Motor neuron (in vitro differentiated cells): ENCODE measurements around the gene LSP1. TPM values are rescaled to one million over a fixed set of nuclear protein-coding genes. Genes with fewer than 3 reads are reported as not detected.
A peak's percentile ranks its signal among the peaks of the same experiment; 100 is the strongest.
"Not testable (repeated sequence)": the region's sequence is repeated elsewhere in the genome, so short reads cannot be mapped to it uniquely, and the experiment has no call there.

ENCODE experiments used
- ATAC-seq, 8 experiments: fragments of 200-7000 bp; cut with Tn5 transposase; replicated peaks in 6 of 8; 2 replicates each; pipeline ENCODE4 v1.8.0; 2021; ENCODE audit warnings: mild to moderate bottlenecking in 8 of 8, moderate library complexity in 8 of 8
- H3K27ac ChIP-seq, 2 donors: fragments of 250-450 bp; sonication (Bioruptor Pico); 2 replicates each; pipeline ENCODE4 v1.9.0; 2021; ENCODE audit warnings: antibody characterized with exemption in 2 of 2, mild to moderate bottlenecking in 2 of 2, moderate library complexity in 1 of 2
- H3K4me1 ChIP-seq, 2 donors: fragments of 250-450 bp; sonication (Bioruptor Pico); replicated peaks in 1 of 2; 2 replicates each; pipeline ENCODE4 v1.6.1; 2021; ENCODE audit warnings: antibody characterized with exemption in 2 of 2, mild to moderate bottlenecking in 2 of 2, moderate library complexity in 1 of 2
- H3K4me3 ChIP-seq, 5 donors: fragments of 250-450 bp; sonication (Bioruptor Pico); 2 replicates each; pipeline ENCODE4 v1.9.0; 2021; ENCODE audit warnings: antibody characterized with exemption in 5 of 5, mild to moderate bottlenecking in 5 of 5, moderate library complexity in 4 of 5
- WGBS, 10 experiments: fragments of 450-650 bp; shearing (Covaris generic); methylation state at CpG; one replicate each; pipeline ENCODE4 v1.0.0; 2022; 5-methylcytosine and 5-hydroxymethylcytosine counted together
- in situ Hi-C, 9 experiments: fragments of 400-800 bp; cut with MboI; loops; one replicate each; pipeline ENCODE4 v1.15.0; 2021; ENCODE audit warnings: low sequenced_read_pairs in 9 of 9, low pct_unique_long_range_greater_than_20kb in 2 of 9; ENCODE audit not compliant: unreplicated experiment in 9 of 9
- total RNA-seq, 8 experiments: library from RNA; unstranded; fragments of 300-600 nt; gene quantifications; 2 replicates each; pipeline versions ENCODE4 v1.2.3 to v1.2.4, GENCODE V29; 2022

Gene LSP1
- total RNA-seq, 8 experiments from 2014 or later: 0.05 to 12.9 (median 0.88) TPM

DNA sequence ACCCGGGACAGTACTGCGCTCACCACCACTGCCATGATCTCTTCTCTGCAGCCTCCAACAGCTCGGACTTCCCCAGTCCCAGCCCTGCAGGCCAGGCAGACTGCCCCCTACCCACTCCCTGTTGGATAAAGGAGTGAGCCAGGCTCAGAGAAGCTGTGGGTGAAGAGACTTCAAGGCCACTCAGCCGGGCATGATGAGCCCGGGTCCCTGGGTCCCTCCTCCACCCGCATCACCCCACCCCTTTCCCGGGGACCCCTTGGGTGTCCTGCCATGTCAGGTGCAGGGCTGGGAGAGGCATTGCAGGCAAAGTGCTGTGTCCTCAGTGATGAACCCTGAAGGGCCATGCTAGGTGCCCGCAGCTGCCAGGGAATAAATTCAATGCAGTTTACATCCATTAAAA is 14.5 kb downstream of the LSP1 start:
- in situ Hi-C loops: no loop called here
- peaks cover 0 to 22% of the 10 kb centered on the region in 2 donors for H3K4me1 ChIP-seq
- no peak overlapping the region for H3K4me3 ChIP-seq
- WGBS, 10 experiments: 60% methylated on average over 1 of the region's 8 CpGs; no CpG with 5 or more reads in 9 of the 10 experiments
- H3K27ac ChIP-seq: no peak overlapping the region
- no peak for ATAC-seq

DNA sequence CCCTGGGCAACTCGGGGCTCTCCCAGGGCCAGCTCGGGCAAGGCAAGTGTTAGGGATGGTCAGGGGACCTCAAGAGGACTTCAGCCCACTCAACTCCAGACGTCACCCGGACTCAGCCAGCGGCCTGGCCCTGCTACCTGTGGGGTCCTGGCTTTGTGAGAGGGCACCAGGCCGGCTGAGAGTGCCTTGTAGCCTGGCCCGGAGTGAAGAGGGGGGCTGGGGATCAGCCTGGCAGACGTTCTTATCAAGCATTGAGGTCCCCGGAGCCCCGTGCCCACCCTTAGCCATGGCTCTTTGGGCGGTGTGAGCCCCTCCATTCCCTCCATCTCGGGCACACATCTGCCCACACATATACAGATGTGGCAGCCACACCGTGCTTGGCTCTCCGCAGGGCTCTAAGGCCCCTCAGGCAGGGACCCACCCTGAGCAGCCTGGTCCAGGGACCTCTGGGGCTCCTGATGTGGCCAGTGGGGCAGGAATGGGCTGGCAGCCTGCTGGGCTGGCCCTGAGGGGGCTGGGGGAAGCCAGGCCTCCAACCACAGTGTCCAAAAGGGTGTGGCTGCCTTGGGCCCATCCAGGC is 15.3 kb downstream of the LSP1 start:
- WGBS, 10 experiments: 100% methylated on average over 1 of the region's 14 CpGs; no CpG with 5 or more reads in 9 of the 10 experiments

DNA sequence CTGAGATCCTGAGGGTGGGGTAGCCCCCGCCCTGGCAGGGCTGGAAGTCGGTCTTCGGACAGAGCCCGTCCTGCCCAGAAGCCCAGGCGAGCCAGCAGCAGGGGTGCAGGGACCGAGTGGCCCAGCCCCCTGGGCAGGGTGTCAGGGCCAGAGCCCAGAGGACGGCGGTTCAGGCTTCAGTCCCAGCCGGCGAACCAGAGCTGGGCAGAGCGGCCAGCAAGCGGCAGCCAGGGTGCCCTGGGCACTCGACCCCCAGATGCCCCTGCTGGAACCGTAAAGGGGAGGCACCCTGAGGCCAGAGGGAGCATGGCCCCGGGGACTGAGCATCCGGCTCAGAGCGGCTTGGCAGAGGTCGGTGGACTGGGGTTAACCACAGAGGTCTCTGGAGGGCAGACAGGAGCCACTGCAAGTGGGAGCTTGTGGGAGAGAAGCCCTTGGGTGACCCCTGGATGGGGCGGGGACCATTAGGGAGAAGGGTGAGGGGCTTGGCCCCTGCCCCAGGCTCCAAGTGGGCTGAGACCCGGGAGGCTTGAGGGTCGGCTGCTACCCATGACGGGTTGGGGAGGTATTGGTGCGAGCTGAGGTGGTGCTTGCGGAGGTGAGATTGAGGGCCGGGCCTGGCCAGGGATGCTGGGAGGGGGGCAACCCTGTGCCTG is 15.9 kb downstream of the LSP1 start:
- Histone ChIP-seq H3K4me3 (no peak overlapping the region), H3K4me1 (peaks cover 0 to 24% of the 10 kb centered on the region in 2 donors), H3K27ac (no peak overlapping the region)
- peak in 2 of 8 experiments; percentile 2 to 9 for ATAC-seq
- in situ Hi-C loops: no loop called here
- 0 to 80% (median 80%) methylated on average over 1 to 5 of the region's 25 CpGs; no CpG with 5 or more reads in 6 of the 10 experiments for WGBS, 10 experiments

More for the DNA sequence above, 15.3 kb downstream of the LSP1 start:
- no peak for ATAC-seq
- no peak overlapping the region for H3K4me3 ChIP-seq
- H3K27ac ChIP-seq: no peak overlapping the region
- H3K4me1 ChIP-seq: peaks cover 0 to 24% of the 10 kb centered on the region in 2 donors
- in situ Hi-C loops: no loop called here

DNA sequence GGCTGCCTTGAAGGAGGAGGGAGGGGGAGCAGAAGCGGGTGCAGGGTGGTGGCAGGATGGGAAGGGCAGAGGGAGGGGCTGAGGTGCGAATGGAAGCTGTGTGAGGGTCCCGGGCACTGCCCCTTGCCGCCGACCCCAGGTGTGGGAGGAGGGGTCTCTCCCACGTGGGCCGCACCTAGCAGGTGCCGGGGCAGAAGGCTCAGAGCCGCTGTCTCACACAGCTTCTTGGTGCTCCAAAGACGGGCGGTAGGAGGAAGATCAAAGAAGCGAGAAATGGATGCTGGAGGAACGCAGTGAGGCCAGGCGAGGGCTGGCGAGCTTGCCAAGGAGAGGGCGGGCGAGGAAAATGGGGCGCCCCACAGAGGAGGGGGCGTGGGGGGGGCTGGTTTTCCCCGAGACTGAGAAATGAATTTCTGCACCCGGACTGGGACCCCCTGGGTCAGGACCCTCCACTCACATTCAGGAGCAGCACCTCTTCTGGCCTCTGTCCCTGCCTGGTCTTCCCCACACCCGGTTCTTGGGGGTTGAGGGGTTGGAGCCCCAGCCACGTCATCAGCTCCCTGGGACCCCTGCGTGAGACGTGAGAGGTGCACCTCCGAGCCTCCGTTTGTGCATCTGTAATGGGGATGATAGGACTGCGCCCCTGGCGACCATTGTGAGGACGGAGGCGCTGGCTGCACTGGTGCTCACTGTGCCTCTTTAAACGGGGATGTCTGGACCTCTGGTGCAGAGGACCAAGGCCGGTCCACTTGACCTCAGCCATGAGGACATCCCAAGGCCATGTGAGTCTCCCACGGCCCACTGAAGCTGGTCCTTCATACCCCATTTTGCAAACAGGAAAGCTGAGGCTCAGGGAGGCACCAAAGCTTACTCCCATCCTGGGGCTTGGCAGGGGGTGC is 16.8 kb downstream of the LSP1 start:
- 0% methylated on average over 2 of the region's 34 CpGs; no CpG with 5 or more reads in 9 of the 10 experiments for WGBS, 10 experiments
- H3K4me1 ChIP-seq: peaks cover 0 to 17% of the 10 kb centered on the region in 2 donors
- H3K4me3 ChIP-seq: no peak overlapping the region
- ATAC-seq: peak in 4 of 8 experiments; percentile 16 to 67 (median 40)
- in situ Hi-C loops: no loop called here
- no peak overlapping the region for H3K27ac ChIP-seq

DNA sequence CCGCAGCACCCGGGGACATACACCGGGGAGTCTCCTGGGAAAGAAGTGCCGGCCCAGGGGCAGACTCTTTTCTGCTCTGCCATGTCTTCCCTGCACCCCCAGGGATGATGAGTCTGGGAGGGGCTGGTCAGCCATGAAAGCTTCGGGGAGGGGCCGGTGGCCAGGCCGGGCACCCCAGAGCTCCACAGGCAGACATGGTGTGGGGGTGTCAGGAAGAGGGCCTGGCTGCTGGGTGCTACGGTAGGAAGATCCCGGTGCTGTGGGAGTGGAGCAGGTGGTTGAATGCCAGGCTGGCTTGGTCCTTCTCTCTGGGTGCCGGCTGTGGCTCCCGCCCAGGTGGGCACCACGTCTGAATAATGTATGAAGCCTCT is 17.4 kb downstream of the LSP1 start:
- 10 to 100% (median 10%) methylated on average over 1 to 2 of the region's 12 CpGs; no CpG with 5 or more reads in 7 of the 10 experiments for WGBS, 10 experiments
- peak in 3 of 8 experiments; percentile 3 to 41 (median 4) for ATAC-seq
- no peak overlapping the region for H3K27ac ChIP-seq
- in situ Hi-C loops: no loop called here
- H3K4me1 ChIP-seq: peaks cover 0 to 13% of the 10 kb centered on the region in 2 donors
- H3K4me3 ChIP-seq: no peak overlapping the region

DNA sequence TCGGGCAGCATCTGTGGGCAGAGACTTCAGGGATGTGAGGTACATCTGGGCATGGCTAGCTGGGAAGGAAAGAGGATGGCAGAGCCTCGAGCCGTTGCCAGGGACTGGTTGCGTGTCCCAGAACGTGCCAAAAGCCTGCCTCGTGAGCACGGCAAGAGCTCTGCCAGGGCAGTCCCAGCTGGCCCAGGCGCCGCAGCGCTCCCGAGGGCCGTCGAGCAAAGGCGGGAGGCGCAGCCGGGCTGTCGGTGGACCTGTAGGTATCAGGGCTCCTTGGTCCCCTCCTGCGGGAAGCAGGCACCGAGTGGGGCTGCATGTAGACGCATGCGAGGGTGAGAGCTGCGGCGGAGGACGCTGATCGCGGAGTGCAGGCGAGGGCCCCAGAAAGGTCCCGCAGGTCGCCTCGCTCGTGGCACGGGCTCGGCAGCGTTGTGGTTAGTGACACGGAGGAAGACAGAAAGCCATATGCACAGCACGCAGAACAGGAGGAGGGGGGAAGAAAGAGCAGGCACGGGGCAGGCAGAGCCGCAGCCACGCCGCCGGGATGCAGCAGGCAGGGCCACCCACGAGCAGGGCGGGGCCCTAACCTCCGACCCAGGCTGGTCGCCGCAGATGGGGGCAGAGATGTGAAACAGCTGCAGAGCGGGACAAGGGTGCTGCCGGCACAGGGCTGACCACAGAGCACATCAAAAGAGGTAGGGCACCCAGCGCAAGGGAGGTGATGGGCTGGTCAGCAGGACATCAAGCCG is 18.0 kb downstream of the LSP1 start:
- Histone ChIP-seq H3K4me3 (no peak overlapping the region), H3K27ac (no peak overlapping the region), H3K4me1 (peaks cover 0 to 18% of the 10 kb centered on the region in 2 donors)
- peak; percentile 24 to 82 (median 55) for ATAC-seq
- 1 to 18% (median 14%) methylated on average over 5 to 16 of the region's 50 CpGs; no CpG with 5 or more reads in 7 of the 10 experiments for WGBS, 10 experiments
- in situ Hi-C loops: no loop called here

DNA sequence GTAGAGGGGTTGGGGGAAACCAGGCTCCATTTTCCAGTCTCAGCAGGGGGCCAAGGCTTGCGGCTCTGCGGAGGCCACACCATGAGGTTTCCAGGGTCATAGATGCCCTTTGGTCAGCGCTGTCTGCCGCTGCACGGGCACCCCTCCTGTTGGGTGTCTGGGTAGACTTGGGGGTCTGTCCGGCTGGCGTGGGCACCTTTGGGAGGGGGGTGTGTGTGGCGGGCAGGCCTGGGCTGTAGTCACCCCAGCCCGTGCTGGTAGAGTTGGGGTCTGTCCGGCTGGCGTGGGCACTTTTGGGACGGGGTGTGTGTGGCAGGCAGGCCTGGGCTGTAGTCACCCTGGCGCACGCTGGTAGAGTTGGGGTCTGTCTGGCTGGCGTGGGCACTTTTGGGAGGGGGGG is 18.6 kb downstream of the LSP1 start:
- no CpG with 5 or more reads among the region's 15 CpGs for WGBS, 10 experiments

DNA sequence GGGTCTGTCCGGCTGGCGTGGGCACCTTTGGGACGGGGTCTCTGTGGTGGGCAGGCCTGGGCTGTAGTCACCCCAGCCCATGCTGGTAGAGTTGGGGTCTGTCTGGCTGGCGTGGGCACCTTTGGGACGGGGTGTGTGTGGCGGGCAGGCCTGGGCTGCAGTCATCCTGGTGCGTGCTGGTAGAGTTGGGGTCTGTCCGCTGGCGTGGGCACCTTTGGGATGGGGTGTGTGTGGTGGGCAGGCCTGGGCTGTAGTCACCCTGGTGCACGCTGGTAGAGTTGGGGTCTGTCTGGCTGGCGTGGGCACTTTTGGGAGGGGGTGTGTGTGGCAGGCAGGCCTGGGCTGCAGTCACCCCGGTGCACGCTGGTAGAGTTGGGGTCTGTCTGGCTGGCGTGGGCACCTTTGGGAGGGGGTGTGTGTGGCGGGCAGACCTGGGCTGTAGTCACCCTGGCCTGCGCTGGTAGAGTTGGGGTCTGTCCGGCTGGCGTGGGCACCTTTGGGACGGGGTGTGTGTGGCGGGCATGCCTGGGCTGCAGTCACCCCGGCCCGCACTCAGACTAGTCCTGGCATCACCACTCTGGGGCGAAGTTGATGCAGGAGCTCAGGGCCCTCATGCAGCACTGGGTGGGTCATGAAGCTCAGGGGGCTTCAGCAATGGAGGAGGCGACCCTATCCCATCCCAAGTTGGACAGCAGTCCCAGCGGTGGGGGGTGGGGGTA is 19.5 kb downstream of the LSP1 start:
- H3K4me1 ChIP-seq: peaks cover 0 to 27% of the 10 kb centered on the region in 2 donors
- H3K27ac ChIP-seq: no peak overlapping the region
- 20 to 100% (median 80%) methylated on average over 1 to 2 of the region's 25 CpGs; no CpG with 5 or more reads in 7 of the 10 experiments for WGBS, 10 experiments
- H3K4me3 ChIP-seq: no peak overlapping the region
- no peak for ATAC-seq
- in situ Hi-C loops: no loop called here

More for the DNA sequence above, 18.6 kb downstream of the LSP1 start:
- no peak overlapping the region for H3K27ac ChIP-seq
- in situ Hi-C loops: no loop called here
- no peak overlapping the region for H3K4me3 ChIP-seq
- peaks cover 0 to 20% of the 10 kb centered on the region in 2 donors for H3K4me1 ChIP-seq
- ATAC-seq: no peak

DNA sequence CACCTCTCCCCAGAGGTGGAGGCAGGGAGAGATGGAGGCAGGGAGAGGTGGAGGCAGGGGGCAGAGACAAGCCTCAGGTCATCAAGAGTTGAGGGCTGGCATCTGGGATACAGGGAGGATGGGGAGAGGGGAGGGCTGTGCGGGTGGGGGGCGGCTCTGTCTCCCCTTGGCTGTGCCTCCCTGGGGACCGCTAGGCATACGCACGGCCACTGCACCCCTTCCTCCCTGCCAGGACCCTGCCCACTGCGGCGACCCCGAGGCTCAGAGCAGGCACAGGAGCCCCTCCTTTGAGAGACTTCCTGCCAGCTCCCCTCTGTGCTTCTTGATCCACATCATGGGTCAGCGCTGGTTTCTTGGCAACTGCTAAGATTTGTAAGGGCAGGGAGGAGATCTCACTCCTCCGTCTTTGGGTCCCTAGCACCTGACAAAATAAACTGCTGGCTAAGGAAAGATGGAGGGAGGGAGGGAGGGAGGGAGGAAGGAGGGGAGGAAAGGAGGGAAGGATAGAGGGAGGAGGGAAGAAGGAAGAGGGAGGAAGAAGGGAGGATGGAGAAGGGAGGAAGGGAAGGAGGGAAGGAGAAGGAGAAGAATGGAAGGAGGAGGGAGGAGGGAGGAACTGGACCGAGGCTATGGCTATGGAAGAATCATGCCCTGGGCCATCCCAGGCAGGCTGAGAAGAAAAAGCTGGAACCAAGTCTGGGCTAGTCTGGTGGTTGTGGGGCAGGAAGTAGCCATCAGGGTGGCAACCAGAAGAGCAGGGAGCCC is 20.3 kb downstream of the LSP1 start:
- no peak overlapping the region for H3K27ac ChIP-seq
- in situ Hi-C loops: no loop called here
- ATAC-seq: peak in 1 of 8 experiments; percentile 72
- H3K4me1 ChIP-seq: peaks cover 0 to 29% of the 10 kb centered on the region in 2 donors
- WGBS, 10 experiments: no CpG with 5 or more reads among the region's 11 CpGs
- no peak overlapping the region for H3K4me3 ChIP-seq

DNA sequence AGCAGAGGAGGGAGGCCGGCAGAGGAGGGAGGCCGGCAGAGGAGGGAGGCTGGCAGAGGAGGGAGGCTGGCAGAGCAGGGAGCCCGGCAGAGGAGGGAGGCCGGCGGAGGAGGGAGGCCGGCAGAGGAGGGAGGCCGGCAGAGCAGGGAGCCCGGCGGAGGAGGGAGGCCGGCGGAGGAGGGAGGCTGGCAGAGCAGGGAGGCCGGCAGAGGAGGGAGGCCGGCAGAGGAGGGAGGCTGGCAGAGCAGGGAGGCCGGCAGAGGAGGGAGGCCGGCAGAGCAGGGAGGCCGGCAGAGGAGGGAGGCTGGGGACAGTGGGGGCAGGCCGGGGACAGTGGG is 20.9 kb downstream of the LSP1 start:
- ATAC-seq, H3K4me3 ChIP-seq, H3K27ac ChIP-seq, in situ Hi-C loops: not testable (repeated sequence)
- peaks cover 0 to 29% of the 10 kb centered on the region in 2 donors for H3K4me1 ChIP-seq
- no CpG with 5 or more reads among the region's 17 CpGs for WGBS, 10 experiments

DNA sequence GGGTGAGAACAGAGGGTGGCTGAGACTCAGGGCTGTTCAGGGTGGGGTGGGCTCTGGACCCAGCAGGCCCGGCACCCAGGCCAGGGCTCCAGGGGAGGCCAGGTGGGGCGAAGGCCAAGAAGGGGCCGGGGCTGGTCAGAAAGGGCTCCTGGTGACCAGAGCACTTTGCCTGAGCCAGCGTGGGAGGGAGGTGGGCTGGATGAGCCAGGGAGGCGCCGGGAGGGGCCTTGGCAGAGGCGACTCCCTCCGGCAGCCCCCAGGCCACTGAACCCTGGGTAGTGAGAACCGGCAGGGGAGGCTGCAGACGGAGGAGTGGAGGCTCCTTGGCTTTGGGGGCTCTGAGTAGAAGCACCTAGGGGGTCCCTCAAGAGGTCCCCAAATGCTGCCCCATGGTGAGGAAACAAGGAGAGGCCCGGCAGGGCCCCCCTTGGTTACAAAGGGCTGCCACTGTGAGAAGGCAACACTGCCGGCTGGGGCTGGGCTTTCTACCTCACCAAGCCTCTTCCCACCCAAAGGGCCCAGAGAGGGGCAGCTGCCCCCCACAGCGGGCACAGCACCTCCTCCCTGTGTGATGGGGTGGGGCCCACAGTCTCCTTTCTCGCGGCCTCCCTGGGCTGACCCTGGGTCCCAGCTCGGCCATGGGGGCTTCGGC is 21.7 kb downstream of the LSP1 start:
- WGBS, 10 experiments: no CpG with 5 or more reads among the region's 17 CpGs
- not testable (repeated sequence) for ATAC-seq, H3K27ac ChIP-seq, H3K4me3 ChIP-seq
- peaks cover 0 to 29% of the 10 kb centered on the region in 2 donors for H3K4me1 ChIP-seq
- in situ Hi-C loops: loop anchor here in 1 of 9 experiments (25.0 kb wide), 1 partner anchor 288 kb away; the partner anchor contains the start of genes INS and TH
